Fibroblast of lung (primary cell): ENCODE data around the gene ARHGAP42.

Experiments
- EZH2 ChIP-seq: IDR thresholded peaks from 2 replicates; pipeline ENCODE4 v1.5.1; 2012; ENCODE audit warnings: low read length, control low read depth, mild to moderate bottlenecking; ENCODE audit errors: missing control alignments
- TF ChIP-seq, protein P1 (sequence below), 2 donors: IDR thresholded peaks in 1 of 2; conservative IDR thresholded peaks in 1 of 2; 1 replicate in 1 of 2; 2 replicates in 1 of 2; pipeline ENCODE4 v1.5.1; 2011 to 2012; ENCODE audit warnings: low read length in 2 of 2, control low read depth in 1 of 2, inconsistent platforms in 1 of 2, low read depth in 1 of 2, mild to moderate bottlenecking in 1 of 2

DNA sequence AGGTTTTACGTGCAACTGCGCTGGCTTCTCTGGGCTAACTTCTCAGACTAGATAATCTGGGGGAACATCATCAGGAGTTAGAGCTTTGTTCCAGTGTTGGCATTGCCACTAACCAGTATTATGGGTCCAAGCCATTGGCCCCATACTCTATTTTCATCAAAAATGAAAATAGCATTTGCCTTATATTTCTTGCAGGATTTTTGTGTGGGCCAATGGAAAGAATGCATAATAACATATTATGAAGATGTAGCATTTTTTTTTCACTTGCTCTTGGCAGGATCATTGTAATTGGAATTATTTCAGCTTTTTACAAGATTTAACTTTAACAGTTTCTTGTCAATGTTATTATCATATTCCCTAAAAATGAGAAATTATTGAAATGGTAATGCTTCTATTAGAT, 16.1 kb downstream of the ARHGAP42 start:
- TF ChIP-seq, protein P1, sequence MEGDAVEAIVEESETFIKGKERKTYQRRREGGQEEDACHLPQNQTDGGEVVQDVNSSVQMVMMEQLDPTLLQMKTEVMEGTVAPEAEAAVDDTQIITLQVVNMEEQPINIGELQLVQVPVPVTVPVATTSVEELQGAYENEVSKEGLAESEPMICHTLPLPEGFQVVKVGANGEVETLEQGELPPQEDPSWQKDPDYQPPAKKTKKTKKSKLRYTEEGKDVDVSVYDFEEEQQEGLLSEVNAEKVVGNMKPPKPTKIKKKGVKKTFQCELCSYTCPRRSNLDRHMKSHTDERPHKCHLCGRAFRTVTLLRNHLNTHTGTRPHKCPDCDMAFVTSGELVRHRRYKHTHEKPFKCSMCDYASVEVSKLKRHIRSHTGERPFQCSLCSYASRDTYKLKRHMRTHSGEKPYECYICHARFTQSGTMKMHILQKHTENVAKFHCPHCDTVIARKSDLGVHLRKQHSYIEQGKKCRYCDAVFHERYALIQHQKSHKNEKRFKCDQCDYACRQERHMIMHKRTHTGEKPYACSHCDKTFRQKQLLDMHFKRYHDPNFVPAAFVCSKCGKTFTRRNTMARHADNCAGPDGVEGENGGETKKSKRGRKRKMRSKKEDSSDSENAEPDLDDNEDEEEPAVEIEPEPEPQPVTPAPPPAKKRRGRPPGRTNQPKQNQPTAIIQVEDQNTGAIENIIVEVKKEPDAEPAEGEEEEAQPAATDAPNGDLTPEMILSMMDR (conservative IDR thresholded peaks at IDR 0.05 in 1 of 2, IDR thresholded peaks at IDR 0.05 in 1 of 2; ENCODE audit: low read depth in 1 of 2, low read length in 2 of 2) = no peak
- no peak for TF ChIP-seq EZH2
